Endometrium (tissue), 2 donors: ENCODE results near the gene CMTM5.
"Not testable (repeated sequence)": the region's sequence is repeated elsewhere in the genome, so short reads cannot be mapped to it uniquely, and the experiment has no call there.

Experiments used
- FAIRE-seq: peaks from 2 replicates; lab custom pipeline; 2012; peaks lifted over from hg19 to GRCh38; lab: Jason Lieb, UNC
- donor health status: control.
- donor health status: control.

CMTM5 gene

DNA sequence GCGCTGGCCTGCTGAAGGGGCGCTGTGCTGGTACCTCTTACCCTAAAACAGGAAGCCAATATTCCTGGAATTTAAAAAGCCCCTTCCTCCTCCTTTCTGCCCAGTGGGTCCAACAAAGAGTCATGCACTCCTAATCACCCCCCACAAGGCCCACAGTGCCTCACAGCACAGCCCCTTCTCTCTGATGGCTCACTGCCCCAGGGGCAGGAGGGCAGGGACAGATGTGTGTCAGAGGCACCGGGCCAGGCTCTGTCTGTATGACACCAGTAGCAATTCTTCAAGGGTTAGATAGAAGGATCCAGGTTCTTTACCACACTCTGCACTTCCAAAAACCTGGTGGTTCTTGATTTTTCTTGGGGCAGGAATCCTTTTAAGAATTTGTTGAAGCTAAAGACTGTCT, 22.3 kb downstream of the CMTM5 start:
- no peak for FAIRE-seq

DNA sequence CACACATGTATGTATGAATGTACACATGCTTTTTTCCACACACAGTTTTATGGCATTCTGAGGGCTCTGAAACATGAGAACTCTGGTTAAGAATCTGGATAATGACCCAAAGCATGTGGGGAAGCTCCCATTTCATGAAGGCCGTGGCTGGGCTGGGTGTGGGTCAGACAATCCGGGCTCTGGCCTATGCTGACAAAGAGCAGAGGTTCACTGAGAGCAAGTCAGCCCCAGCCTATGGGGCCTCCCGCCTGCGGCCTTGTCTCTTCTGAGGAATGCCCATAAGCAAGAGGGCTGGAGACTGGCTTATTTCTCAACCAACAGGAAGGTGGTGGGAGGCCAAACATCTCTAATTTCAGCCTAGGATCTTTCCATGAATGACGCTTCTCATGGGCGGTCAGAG, 22.7 kb downstream of the CMTM5 start:
- FAIRE-seq, result no peak

DNA sequence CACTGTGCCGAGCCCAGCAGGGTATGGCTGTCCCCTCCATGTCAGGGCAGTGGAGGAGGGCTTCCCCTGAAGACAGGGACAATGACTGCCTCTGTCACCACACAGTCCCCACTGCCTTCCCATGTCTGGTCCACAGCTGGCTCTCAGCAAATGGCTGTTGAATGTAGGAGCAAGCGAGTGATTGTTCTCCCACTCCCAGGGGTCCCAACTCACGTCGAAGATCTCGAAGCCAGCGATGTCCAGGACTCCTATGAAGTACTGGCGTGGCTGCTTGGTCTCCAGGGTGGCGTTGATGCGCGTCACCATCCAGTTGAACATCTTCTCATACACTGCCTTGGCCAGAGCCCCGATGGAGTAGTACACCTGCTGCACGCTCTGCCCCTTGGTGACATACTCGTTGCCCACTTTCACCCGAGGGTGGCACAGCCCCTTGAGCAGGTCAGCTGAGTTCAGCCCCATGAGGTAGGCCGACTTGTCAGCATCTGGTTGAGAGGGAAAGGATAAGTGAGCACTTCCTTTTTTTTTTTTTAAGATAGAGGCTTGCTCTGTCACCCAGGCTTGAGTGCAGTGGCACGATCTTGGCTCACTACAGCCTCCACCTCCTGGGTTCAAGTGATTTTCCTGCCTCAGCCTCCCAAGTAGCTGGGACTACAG, 23.8 kb downstream of the CMTM5 start:
- not testable (repeated sequence) for FAIRE-seq

DNA sequence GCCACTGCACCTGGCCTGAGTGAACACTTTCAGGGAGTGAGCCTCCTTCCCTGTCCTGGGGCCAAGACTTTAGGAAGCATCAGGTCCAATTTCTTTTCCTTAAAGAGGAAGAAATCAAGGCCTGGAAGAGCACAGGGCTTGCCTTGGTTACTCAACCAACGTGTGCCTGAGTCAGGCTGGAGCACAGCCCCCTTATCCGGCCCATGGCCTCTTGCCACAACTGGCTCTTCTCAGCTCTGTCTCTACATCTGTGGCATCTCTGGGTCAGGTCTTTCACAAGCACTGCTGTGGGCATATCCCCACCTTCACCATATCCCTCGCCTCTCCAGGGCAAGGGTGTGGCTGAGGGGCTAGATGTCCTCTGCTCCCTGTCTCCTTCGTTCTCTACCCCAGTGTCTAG, 24.4 kb downstream of the CMTM5 start:
- FAIRE-seq, result no peak

DNA sequence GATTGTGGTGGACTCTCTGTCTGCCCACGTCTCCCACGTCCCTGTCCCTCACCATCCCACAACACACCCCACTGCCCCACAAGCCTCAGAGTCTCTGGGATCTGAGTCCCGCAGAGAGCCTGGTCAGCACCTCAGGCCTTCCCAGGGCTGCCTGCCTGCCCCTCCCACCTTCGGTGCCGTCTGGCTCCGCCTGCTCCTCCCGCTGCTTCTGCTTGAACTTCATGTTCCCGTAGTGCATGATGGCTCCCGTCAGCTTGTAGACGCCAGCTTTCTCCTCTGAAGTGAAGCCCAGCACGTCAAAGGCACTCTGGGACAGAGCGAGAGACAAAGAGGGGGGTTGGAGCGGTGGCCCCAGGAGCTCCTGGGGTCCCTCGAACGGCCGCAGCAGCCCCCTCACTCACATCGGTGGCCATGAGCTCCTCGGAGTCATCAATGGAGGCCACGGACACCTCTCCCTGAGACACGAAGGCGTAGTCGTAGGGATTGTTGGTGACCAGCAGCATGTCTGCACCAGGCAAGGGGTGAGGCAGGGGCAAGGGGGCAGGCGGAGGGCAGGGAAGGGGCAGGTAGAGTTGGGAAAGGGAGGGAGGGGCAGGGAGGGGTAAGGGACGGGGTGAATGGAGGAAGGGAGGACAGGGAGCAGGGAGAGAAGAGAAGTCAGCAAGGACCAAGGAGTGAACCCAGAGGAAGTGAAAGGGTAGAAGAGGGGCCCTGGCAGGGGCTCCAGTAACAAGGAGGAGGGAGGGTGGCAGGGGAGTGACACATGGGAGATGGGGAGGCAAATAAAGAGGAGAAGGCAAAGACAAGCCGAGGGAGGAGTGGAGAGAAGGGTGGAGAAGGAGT, 25.7 kb downstream of the CMTM5 start:
- FAIRE-seq, result no peak

DNA sequence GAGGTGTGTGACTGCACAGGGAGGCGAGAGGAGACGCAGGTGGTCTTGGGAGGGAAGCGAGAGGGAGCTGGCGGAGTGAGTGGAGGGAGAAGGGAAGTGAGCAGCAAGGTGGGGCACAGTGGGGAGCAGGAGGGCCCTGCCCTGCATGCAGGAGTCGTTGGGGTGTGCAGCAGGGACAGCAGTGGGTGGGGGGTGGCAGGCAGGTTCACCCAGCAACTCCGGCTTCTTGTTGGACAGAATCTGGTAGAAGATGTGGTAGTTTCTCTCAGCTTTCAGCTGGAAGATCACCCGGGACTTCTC, 26.2 kb downstream of the CMTM5 start:
- FAIRE-seq, result no peak

DNA sequence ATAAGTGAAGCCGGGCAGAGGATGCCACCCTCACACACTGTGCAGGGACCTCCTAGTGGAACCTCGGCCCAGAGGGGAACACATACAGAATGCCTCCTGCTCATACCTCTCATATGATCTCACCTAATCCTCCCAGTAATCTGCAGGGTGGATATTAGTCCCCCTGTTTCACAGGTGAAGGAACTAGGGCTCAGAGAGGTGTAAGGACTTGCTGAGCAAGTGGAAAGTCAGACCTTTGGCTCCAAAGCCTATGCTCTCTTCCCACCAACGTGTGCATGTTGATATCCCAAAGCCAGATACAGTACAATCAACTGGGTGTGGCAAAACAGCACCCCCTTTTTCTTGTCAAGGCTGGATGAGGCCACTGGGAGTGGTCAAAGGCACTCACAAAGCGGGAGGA, 27.1 kb downstream of the CMTM5 start:
- FAIRE-seq, result no peak

DNA sequence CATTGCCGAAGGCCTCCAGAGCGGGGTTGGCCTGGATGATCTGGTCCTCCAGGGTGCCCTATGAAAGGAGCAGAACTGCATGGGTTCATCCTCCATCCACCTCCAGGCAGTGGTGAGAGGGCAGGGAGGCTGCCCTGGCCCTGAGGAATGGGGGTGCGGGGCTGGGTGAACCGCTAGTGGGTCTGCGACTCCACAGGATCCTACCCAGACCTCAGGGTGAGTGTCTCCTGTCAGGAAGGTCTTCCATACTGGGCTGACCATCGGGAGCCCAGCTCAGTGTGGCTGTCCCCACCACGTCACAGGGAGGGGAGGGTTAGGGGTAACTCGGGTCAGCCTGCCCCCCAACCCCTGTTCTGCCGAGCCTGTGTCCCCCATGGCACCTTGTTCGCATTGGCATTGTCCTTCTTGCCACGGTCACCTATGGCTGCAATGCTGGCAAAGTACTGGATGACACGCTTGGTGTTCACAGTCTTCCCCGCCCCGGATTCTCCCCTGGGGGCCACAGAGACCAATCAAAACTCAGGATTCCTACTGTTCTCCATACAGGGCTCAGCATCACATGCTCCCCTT, 27.6 kb downstream of the CMTM5 start:
- no peak for FAIRE-seq

DNA sequence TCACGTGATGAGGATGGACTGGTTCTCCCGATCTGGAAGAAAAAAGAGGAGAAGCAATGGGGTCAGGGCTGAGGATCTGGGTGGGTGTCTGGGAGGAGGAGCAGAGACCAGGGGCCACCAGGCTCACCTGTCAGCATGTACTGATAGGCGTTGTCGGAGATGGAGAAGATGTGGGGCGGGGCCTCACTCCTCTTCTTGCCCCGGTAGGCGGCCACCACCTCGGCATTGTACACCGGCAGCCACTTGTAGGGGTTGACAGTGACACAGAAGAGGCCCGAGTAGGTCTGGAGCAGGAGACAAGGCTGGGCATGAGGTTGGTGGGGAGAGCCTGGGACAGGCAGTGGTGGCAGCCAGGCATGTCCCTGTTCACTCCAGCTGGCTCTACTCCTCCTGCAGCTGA, 28.2 kb downstream of the CMTM5 start:
- no peak for FAIRE-seq

DNA sequence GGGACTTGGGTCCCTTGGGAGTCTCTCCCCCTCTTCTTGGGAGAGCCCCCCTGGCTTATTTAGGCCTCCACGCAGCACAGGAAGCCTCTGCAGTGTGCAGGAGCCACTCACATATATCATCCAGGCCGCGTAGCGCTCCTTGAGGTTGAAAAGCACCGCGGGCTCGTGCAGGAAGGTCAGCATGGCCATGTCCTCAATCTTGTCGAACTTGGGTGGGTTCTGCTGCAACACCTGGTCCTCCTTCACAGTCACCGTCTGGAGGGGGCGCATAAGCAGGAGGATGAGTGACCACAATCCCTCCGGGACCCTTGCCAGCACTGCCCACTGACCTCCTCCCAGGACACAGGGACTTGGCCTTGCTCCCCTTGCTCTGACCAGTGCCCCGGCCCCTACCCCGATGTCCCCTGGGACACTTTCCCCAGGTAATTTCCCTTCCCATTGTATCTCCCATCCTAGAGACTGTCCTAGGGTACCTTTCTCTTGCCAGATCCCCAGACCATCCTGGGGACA, 28.7 kb downstream of the CMTM5 start:
- FAIRE-seq, result no peak

DNA sequence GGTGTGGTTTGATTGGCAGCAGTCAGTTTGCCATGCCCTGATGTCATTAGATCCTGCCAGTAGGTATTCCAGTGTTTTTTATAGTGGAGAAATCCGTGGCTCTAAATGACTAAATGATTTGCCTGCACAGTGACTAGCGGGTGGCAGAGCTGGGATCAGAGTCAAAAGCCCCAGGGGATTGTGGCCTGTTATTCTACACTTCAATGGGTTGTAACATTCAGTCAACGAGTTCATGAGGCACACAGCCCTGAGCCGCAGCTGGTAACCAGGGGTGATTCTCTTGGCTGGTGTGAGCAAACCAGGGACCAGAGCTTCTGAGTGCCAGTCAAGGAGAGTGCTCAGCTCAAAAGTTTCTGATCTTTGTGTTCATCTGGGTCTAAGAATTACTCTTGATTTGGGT, 29.4 kb downstream of the CMTM5 start:
- no peak for FAIRE-seq

DNA sequence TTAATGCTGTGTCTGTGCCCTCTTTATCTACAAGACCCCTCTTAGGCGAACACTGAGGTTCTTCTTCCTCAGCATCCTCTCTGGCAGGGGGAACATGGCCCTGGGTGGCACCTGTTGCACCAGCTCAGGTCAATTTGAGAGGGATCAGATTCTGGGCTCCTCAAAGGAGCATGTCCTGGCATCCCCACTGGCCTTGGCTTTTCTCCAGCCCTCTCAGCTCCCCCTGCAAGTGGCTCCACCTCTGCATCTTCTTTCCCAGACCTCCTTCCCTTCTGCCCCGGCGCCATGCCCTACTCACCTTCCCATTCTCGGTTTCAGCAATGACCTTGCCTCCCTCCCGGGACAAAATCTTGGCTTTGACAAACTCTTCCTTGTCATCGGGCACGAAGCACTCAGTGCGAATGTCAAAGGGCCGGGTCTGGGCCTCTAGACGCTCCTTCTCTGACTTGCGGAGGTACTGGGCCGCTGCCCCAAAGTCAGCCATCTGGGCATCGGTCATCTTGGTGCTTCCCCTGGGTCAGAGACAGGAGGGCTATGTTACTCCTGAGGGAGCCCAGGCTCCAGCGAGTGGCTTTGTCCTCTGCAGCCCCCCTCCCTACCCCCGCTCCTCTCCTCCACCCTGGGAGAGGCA, 30.0 kb downstream of the CMTM5 start:
- FAIRE-seq, result no peak

DNA sequence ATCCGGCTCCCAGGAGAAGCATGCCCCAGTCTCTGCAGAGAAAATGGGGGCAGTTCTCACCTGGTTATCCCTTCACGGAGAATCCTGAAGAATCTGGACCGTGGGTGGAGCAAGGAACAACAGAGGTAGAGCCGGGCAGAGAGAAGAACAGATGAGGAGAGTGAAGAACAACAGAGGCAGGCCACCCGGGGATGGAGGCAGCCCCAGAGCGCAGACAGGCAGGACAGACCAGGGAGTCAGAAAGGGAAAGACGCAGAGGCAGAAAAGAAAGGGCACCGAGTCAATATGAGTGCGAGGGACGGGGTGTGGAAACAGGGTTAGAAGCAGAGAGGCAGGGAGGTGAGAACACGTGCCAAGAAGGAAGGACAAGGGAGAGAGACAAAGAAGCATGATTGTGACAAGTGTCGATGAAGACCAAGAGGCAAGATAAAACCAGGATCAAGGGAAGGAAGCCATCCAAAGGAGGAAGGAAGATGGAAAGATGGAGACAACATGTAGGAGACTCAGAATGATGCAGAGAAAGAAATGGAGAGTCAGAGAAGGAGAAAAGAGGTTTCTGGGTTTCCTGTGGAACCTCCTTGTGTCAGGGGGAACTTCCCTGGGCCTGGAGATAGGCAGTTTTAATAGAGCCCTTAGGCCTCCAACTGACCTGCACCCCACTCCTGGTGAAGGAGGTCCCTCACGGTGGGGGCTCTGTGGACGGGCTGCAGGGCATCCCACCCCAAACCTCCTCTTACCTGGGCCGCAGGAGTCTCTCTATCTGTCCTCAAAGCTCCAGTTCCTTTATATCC, 30.9 kb downstream of the CMTM5 start, which contains the start of gene MYH6:
Gene MYH6 (minus strand): TSS at position 758 of the 791 bp plus-strand sequence. CDS start 1,050 bp downstream, outside the sequence.
- no peak for FAIRE-seq

DNA sequence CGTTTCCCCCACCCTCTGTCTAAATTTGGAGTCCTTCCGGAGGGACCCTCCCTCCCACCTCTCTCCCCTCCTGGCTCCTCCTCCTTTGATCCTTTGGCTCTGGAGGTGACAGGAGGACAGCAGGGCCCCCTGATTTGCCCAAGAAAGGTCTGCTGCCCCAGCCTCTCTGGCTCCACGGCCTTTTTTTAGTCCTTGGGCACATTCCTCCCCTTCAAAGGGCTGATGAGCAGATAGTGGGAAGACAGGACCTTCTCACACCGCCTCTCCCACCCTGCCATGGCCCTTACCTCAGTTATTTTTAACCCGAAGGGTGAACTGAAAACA, 31.4 kb downstream of the CMTM5 start:
- no peak for FAIRE-seq

DNA sequence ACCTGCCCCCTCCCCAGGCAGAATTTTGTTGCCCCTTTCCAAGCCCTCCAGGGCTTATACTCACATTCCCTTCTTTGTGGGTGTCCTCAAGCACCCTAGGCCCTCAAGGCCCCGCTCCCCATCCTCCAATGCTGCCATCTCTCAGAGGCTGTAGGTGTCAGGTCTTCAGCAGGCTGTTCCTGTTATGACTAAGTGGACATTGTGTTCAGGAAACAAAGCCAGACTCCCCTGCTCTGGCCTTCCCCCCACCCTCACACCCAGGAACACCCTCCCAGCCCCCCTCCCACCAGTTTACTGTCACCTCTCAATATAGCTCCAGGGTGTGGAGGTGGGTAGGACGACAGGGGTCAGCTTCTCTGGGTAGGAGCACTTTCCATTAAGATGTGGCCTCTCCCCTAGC, 32.6 kb downstream of the CMTM5 start:
- FAIRE-seq, result no peak

DNA sequence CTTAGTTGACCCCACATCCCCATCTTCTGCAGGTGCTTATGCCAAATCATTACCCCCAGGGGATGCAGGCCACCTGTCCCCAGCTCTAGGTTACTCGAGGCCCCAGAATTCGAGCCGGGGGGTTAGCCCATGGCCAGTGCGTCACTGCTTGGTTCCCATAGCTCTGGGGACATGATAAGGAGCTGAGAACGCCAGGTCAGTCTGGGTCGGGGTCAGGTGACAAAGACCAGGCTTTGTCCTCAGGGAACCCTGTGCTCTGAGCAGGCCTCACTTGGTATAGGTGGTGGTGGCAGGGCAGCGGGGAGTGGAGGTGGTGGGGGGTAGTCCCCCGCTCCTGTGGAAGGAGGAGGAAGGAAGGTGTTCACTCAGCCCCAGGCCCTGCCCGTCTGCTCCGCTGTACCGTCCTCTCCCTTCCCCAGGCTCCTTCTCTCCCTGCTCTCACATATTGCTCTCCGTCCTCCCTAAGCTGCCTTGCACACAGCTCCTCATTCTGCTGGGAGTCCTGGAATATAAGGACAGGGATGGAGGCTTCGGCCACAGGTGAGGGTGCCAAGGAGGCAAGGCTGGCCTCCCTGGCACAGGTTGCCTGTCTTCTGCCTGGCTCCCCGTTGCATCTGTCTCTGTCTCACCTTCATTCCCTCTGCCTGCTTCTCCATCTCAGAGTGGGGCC, 33.3 kb downstream of the CMTM5 start:
- FAIRE-seq, result no peak

DNA sequence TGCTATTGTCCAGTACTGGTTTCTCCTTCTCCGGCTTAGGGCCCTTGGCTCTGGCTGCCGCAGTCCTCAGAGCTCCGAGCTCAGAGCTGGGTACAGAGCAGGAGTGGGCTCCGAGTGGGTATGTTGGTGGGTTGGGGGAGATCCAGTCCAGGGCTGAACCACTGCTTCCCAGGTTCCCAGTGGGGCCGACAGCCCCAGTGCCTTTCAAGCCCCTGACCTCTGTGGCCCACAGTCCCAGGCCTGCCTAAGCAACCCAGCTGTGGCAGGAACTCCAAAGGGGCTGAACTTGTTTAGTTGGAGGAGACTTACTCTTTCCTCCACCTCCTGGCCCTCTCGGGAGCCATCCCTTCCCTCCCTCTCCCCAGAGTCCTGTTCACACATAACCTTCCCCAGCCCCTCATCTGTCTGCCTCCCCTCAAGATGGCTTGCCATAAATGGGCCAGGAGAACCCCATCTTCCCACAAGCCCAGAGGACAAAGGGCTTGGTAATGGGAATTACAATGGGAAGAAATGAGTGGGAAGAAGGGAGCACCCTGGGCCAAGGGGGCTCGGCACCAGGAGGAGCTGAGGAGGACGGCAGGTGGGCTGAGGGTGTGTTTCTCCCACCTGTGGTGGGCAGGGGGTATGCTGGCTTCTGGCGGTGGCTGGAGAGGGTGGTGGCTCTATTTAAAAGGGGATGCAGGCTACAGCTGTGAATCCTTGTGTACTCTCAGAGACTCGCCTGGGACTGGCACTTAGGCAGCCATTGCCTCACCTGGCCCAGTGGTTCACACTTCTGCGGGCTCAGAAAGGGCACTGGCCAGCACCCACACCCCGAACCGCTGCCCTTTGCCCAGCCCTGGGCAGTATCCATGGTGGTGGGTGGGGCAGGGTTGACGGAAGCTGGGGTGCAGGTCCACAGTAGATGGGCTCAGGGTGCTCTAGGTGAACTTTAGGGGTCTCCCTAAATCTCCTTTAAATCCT, 35.0 kb downstream of the CMTM5 start:
- FAIRE-seq, result no peak

DNA sequence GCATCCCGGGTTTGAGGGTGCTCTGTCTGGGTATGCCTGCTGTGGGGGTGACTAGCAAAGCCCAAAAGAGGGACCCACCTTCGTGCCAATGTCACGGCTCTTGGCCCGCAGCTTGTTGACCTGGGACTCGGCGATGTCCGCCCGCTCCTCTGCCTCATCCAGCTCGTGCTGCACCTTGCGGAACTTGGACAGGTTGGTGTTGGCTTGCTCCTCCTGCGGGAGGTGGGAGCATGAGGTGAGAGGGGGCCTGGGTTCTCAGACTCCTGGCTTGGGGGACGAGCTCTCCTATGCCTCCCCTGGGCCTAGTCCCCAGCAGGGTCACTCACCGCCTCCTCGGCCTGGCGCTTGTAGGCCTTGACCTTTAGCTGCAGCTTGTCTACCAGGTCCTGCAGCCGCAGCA, 36.8 kb downstream of the CMTM5 start:
- no peak for FAIRE-seq

DNA sequence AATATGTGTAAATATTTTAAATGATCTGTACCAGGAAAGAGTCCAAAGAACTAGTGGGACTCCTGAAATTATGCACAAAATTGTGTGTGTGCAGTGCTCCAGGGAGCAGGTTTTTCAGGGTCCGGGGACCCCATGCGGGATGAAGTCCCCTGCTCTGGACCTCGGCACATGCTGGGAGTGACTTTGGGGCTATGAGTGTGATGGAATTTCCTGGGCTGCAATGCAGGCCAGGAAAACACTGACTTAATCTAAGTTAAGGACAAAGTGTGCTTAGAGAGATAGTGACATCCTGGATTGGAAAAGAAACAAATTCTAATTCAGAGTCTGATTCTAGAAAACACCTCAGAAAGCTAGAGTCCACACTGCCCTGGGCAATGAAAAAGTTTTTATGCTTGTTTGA, 37.4 kb downstream of the CMTM5 start:
- FAIRE-seq, result no peak
